Kidney (tissue), 14 donors: ENCODE results near the gene ZNF521. TPM values are rescaled to one million over a fixed set of nuclear protein-coding genes. Genes with fewer than 3 reads are reported as not detected.

ENCODE experiments used
- DNase-seq, 5 donors: peaks; one replicate each; pipeline ENCODE4 v3.0.0-alpha.2; 2013 to 2020
- FAIRE-seq: peaks from 2 replicates; lab custom pipeline; 2012; peaks lifted over from hg19 to GRCh38; lab: Jason Lieb, UNC
- H3K27ac ChIP-seq, 2 donors: one replicate each; pipeline ENCODE4 v1.7.0; 2013; ENCODE audit warnings: low read depth in 2 of 2, low read length in 2 of 2, inconsistent platforms in 1 of 2
- H3K27me3 ChIP-seq: one replicate; pipeline ENCODE4 v1.7.1; 2013; ENCODE audit warnings: low read length, inconsistent platforms; ENCODE audit not compliant: control insufficient read depth, insufficient read depth
- H3K36me3 ChIP-seq, 3 donors: one replicate each; pipeline versions ENCODE4 v1.7.0 to v1.7.1; 2013; ENCODE audit warnings: low read length in 3 of 3, control low read depth in 1 of 3, inconsistent platforms in 1 of 3; ENCODE audit not compliant: insufficient read depth in 3 of 3, control insufficient read depth in 2 of 3
- H3K4me1 ChIP-seq, 3 donors: one replicate each; pipeline versions ENCODE4 v1.7.0 to v1.7.1; 2013; ENCODE audit warnings: low read length in 3 of 3, inconsistent platforms in 1 of 3, low read depth in 1 of 3; ENCODE audit not compliant: control insufficient read depth in 2 of 3, insufficient read depth in 2 of 3
- H3K4me3 ChIP-seq, 3 donors: one replicate each; pipeline versions ENCODE4 v1.7.0 to v1.8.1; 2013; ENCODE audit warnings: low read length in 3 of 3, control low read depth in 1 of 3, inconsistent platforms in 1 of 3
- H3K9ac ChIP-seq, 3 donors: one replicate each; pipeline versions ENCODE4 v1.7.0 to v1.7.1; 2013; ENCODE audit warnings: low read length in 3 of 3, control low read depth in 1 of 3, inconsistent platforms in 1 of 3
- H3K9me3 ChIP-seq, 3 donors: one replicate each; pipeline versions ENCODE4 v1.7.0 to v1.7.1; 2013; ENCODE audit warnings: low read length in 3 of 3, control low read depth in 1 of 3, inconsistent platforms in 1 of 3; ENCODE audit not compliant: control insufficient read depth in 2 of 3, insufficient read depth in 1 of 3
- CTCF ChIP-seq: IDR thresholded peaks from 3 replicates; pipeline ENCODE4 v1.5.1; 2012; ENCODE audit warnings: mild to moderate bottlenecking, moderate library complexity, borderline replicate concordance; ENCODE audit not compliant: insufficient read depth; ENCODE audit errors: extremely low read depth
- intact Hi-C: fragments of 100-400 bp; cut with DNase I; formaldehyde crosslinking; loops from one replicate; pipeline ENCODE4 v1.11.1; 2022
- polyA plus RNA-seq: library from polyadenylated mRNA; stranded (reverse); fragments of 350-450 nt; fragmentation: Illumina TruSeq; extraction: RNeasy Lipid Tissue Mini Kit (QIAGEN cat#74804); gene quantifications from one replicate; pipeline ENCODE4 v1.2.3, GENCODE V29; 2014; ENCODE audit warnings: low read depth, low replicate concordance; ENCODE audit not compliant: insufficient read depth
- total RNA-seq: library from RNA; stranded (reverse); fragmentation: NEBNext Ultra II Directional; extraction: Animal tissue kit (Norgen Biotek cat#: 25700); gene quantifications from one replicate; pipeline ENCODE4 v1.2.1, GENCODE V29; 2021
- donor health status: control.
- donor health status: control.
- donor health status: control.
- donor health status: control.
- donor health status: control.
- donor health status: DM: yes; HTN: yes; CAD: no.
- donor health status: Normal renal cell carcinoma (clear cell type).

ZNF521 gene
- total and polyA plus RNA-seq, 2 donors from 2014 or later, result 1.8 to 18.0 TPM

GRCh38 chr18:25306671-25307070, 45.3 kb downstream of the ZNF521 start:
- DNase-seq (no peak), FAIRE-seq (no peak)
- Histone ChIP-seq H3K9me3 (no peaks in the 10 kb centered on the region), H3K36me3 (no peaks in the 10 kb centered on the region), H3K9ac (no peak overlapping the region), H3K4me1 (no peaks in the 10 kb centered on the region), H3K27ac (no peak overlapping the region), H3K4me3 (no peak overlapping the region), H3K27me3 (no peaks in the 10 kb centered on the region)
- no peak for TF ChIP-seq CTCF
- intact Hi-C loops, result no loop called here

GRCh38 chr18:25305584-25305983, 46.4 kb downstream of the ZNF521 start:
- TF ChIP-seq CTCF, result no peak
- H3K4me3 ChIP-seq, result no peak overlapping the region
- no peaks in the 10 kb centered on the region for H3K9me3 ChIP-seq
- intact Hi-C loops, result no loop called here
- H3K4me1 ChIP-seq, result no peaks in the 10 kb centered on the region
- FAIRE-seq, result no peak
- H3K27ac ChIP-seq, result no peak overlapping the region
- H3K9ac ChIP-seq, result no peak overlapping the region
- H3K27me3 ChIP-seq, result no peaks in the 10 kb centered on the region
- no peaks in the 10 kb centered on the region for H3K36me3 ChIP-seq
- no peak for DNase-seq

GRCh38 chr18:25300492-25300891, 51.5 kb downstream of the ZNF521 start:
- no peaks in the 10 kb centered on the region for H3K27me3 ChIP-seq
- no peaks in the 10 kb centered on the region for H3K4me1 ChIP-seq
- H3K9me3 ChIP-seq, result no peaks in the 10 kb centered on the region
- DNase-seq, result no peak
- H3K4me3 ChIP-seq, result no peak overlapping the region
- no peak overlapping the region for H3K9ac ChIP-seq
- intact Hi-C loops, result no loop called here
- no peak overlapping the region for H3K27ac ChIP-seq
- no peak for TF ChIP-seq CTCF
- no peaks in the 10 kb centered on the region for H3K36me3 ChIP-seq
- no peak for FAIRE-seq
